H9 (cell line): ENCODE measurements around the gene NADK. TPM values are rescaled to one million over a fixed set of nuclear protein-coding genes. Genes with fewer than 3 reads are reported as not detected.
A peak's percentile ranks its signal among the peaks of the same experiment; 100 is the strongest.

Source experiments
- DNase-seq: peaks from one replicate; pipeline ENCODE4 v3.0.0-alpha.2; 2017
- H2AFZ ChIP-seq: one replicate; pipeline ENCODE4 v1.6.1; 2013; ENCODE audit warnings: mild to moderate bottlenecking, low read length, control low read depth, moderate library complexity
- H2AK5ac ChIP-seq: 2 replicates; pipeline ENCODE4 v1.6.1; 2013; ENCODE audit warnings: low read length, control low read depth, mixed read lengths; ENCODE audit not compliant: insufficient read length
- H2BK120ac ChIP-seq: one replicate; pipeline ENCODE4 v1.6.1; 2013; ENCODE audit warnings: low read depth, mild to moderate bottlenecking, low read length, control low read depth, inconsistent platforms; ENCODE audit not compliant: poor library complexity, severe bottlenecking
- H2BK12ac ChIP-seq: 2 replicates; pipeline ENCODE4 v1.6.1; 2013; ENCODE audit warnings: low read length, control low read depth, mixed read lengths, low read depth; ENCODE audit not compliant: insufficient read length
- H2BK15ac ChIP-seq: 2 replicates; pipeline ENCODE4 v1.6.1; 2013; ENCODE audit warnings: low read depth, low read length, control low read depth
- H2BK20ac ChIP-seq: one replicate; pipeline ENCODE4 v1.6.1; 2013; ENCODE audit warnings: low read depth, mild to moderate bottlenecking, low read length, control low read depth, inconsistent platforms; ENCODE audit not compliant: poor library complexity, severe bottlenecking
- H2BK5ac ChIP-seq: 2 replicates; pipeline ENCODE4 v1.6.1; 2013; ENCODE audit warnings: low read length, control low read depth, mixed read lengths; ENCODE audit not compliant: insufficient read length
- H3K14ac ChIP-seq: 2 replicates; pipeline ENCODE4 v1.6.1; 2013; ENCODE audit warnings: low read length, control low read depth; ENCODE audit not compliant: insufficient read depth
- H3K18ac ChIP-seq: 2 replicates; pipeline ENCODE4 v1.6.1; 2013; ENCODE audit warnings: low read depth, mild to moderate bottlenecking, mixed read lengths, low read length, control low read depth; ENCODE audit not compliant: insufficient read length
- H3K23ac ChIP-seq: 2 replicates; pipeline ENCODE4 v1.6.1; 2013; ENCODE audit warnings: low read length, control low read depth, mixed read lengths, low read depth; ENCODE audit not compliant: insufficient read length
- H3K23me2 ChIP-seq: 2 replicates; pipeline ENCODE4 v1.6.1; 2013; ENCODE audit warnings: low read depth, mild to moderate bottlenecking, mixed read lengths, low read length, control low read depth; ENCODE audit not compliant: insufficient read length, poor library complexity, severe bottlenecking
- H3K27ac ChIP-seq: 2 replicates; pipeline ENCODE4 v1.5.1; 2013; ENCODE audit warnings: low read length, control low read depth, mixed read lengths, low read depth; ENCODE audit not compliant: insufficient read length
- H3K27me3 ChIP-seq: 2 replicates; pipeline ENCODE4 v1.6.1; 2013; ENCODE audit warnings: low read length, control low read depth, inconsistent platforms; ENCODE audit not compliant: insufficient read depth
- H3K4ac ChIP-seq: 2 replicates; pipeline ENCODE4 v1.6.1; 2013; ENCODE audit warnings: low read depth, mild to moderate bottlenecking, control low read depth, inconsistent platforms, low read length, moderate library complexity
- H3K4me1 ChIP-seq: 2 replicates; pipeline ENCODE4 v1.6.1; 2013; ENCODE audit warnings: low read length, control low read depth, inconsistent platforms; ENCODE audit not compliant: insufficient read depth
- H3K4me2 ChIP-seq: 2 replicates; pipeline ENCODE4 v1.6.1; 2013; ENCODE audit warnings: low read length, control low read depth, mixed read lengths; ENCODE audit not compliant: insufficient read length, insufficient read depth
- H3K56ac ChIP-seq: 2 replicates; pipeline ENCODE4 v1.6.1; 2013; ENCODE audit warnings: low read depth, mild to moderate bottlenecking, mixed read lengths, low read length, control low read depth; ENCODE audit not compliant: insufficient read length
- H3K79me1 ChIP-seq: 2 replicates; pipeline ENCODE4 v1.6.1; 2013; ENCODE audit warnings: low read depth, mild to moderate bottlenecking, moderate library complexity, low read length, control low read depth, inconsistent platforms; ENCODE audit not compliant: insufficient read depth, poor library complexity, severe bottlenecking
- H3K79me2 ChIP-seq: 2 replicates; pipeline ENCODE4 v1.6.1; 2013; ENCODE audit warnings: low read length, control low read depth, inconsistent platforms; ENCODE audit not compliant: insufficient read depth
- H3K9ac ChIP-seq: 2 replicates; pipeline ENCODE4 v1.6.1; 2013; ENCODE audit warnings: low read length, control low read depth, mixed read lengths; ENCODE audit not compliant: insufficient read length; ENCODE audit errors: extremely low read depth
- H3K9me3 ChIP-seq: one replicate; pipeline ENCODE4 v1.6.1; 2013; ENCODE audit warnings: low read depth, low read length, inconsistent platforms; ENCODE audit not compliant: control insufficient read depth
- H3T11ph ChIP-seq: one replicate; pipeline ENCODE4 v1.6.1; 2013; ENCODE audit warnings: mild to moderate bottlenecking, low read length, control low read depth, inconsistent platforms
- H4K20me1 ChIP-seq: one replicate; pipeline ENCODE4 v1.6.1; 2013; ENCODE audit not compliant: control insufficient read depth, insufficient read length, insufficient read depth
- H4K5ac ChIP-seq: 2 replicates; pipeline ENCODE4 v1.6.1; 2013; ENCODE audit warnings: low read depth, mild to moderate bottlenecking, mixed read lengths, low read length, control low read depth; ENCODE audit not compliant: insufficient read length
- H4K8ac ChIP-seq: replicated peaks from 2 replicates; pipeline ENCODE4 v1.6.1; 2013; ENCODE audit warnings: low read length, control low read depth, mixed read lengths, low read depth; ENCODE audit not compliant: insufficient read length
- H4K91ac ChIP-seq: 2 replicates; pipeline ENCODE4 v1.6.1; 2013; ENCODE audit warnings: low read depth, mild to moderate bottlenecking, moderate library complexity, mixed read lengths, low read length, control low read depth; ENCODE audit not compliant: insufficient read length
- H3K27ac Mint-ChIP-seq, 3 experiments: 2 replicates in 2 of 3; 3 replicates in 1 of 3; pipeline ENCODE4 v1.8.0; 2020 to 2021; ENCODE audit warnings: mixed read lengths in 3 of 3, mild to moderate bottlenecking in 1 of 3, moderate library complexity in 1 of 3
- H3K27me3 Mint-ChIP-seq: 2 replicates; pipeline ENCODE4 v1.8.0; 2021; ENCODE audit warnings: low read depth, mild to moderate bottlenecking, moderate library complexity, mixed read lengths
- H3K36me3 Mint-ChIP-seq, 3 experiments: 2 replicates in 2 of 3; 3 replicates in 1 of 3; pipeline ENCODE4 v1.8.0; 2020 to 2021; ENCODE audit warnings: low read depth in 3 of 3, mixed read lengths in 3 of 3; ENCODE audit not compliant: insufficient read depth in 1 of 3
- H3K4me1 Mint-ChIP-seq, 2 experiments: 2 replicates each; pipeline ENCODE4 v1.8.0; 2020; ENCODE audit warnings: mixed read lengths in 2 of 2
- H3K4me3 Mint-ChIP-seq, 2 experiments: 2 replicates in 1 of 2; 3 replicates in 1 of 2; pipeline ENCODE4 v1.8.0; 2020 to 2021; ENCODE audit warnings: mild to moderate bottlenecking in 2 of 2, mixed read lengths in 2 of 2, moderate library complexity in 1 of 2
- H3K9me3 Mint-ChIP-seq, 2 experiments: 2 replicates in 1 of 2; 3 replicates in 1 of 2; pipeline ENCODE4 v1.8.0; 2020; ENCODE audit warnings: mild to moderate bottlenecking in 2 of 2, mixed read lengths in 2 of 2, moderate library complexity in 1 of 2
- WGBS: extraction: QIAGEN DNeasy Blood & Tissue Kit; methylation state at CpG from one replicate; pipeline ENCODE4 v1.1.7; 2013; ENCODE audit warnings: missing lambda C conversion rate, low lambda C conversion rate, mixed read lengths; ENCODE audit not compliant: insufficient read length; ENCODE audit errors: extremely low coverage; 5-methylcytosine and 5-hydroxymethylcytosine counted together
- total RNA-seq: library from RNA; stranded (reverse); gene quantifications from 2 replicates; pipeline ENCODE4 v1.2.1, GENCODE V29; 2021
- TF ChIP-seq, protein P1 (sequence below): fragments of 200-600 bp; sonication (generic); conservative IDR thresholded peaks from 3 replicates; pipeline ENCODE4 v1.8.0; 2021; ENCODE audit warnings: antibody characterized with exemption, mild to moderate bottlenecking

Gene NADK
- total RNA-seq, 1 experiment from 2014 or later, result 105 TPM

DNA sequence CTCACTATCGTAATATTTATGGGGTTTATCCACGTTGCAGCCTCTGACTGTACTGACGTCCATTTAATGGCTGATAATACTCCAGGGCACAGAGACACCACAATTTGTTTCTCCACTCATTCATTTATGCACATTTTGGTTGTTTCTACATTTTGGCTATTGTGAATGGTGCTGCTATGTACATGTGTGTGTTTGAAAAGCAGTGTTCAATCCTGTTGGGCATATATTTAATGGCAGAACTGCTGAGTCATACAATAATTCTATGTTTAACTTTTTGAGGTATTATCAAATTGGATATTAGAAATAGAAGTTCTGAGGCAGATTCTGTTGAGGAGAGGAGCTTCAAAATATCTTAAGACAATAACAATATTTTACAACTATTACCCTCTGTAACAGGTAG is 39.0 kb upstream of the NADK start:
- H3K27ac Mint-ChIP-seq, result peak overlapping the region in 1 of 3 experiments; percentile 21; a peak in 2 of 7 replicates
- H3K79me2 ChIP-seq, result no peaks in the 10 kb centered on the region; the same call in 1 of the 2 replicates
- no peak overlapping the region for H3K56ac ChIP-seq
- no peak overlapping the region for H2BK12ac ChIP-seq
- no peaks in the 10 kb centered on the region; the same call in 1 of the 2 replicates for H3K27me3 Mint-ChIP-seq
- WGBS, result no CpG with 5 or more reads among the region's 3 CpGs
- no peak overlapping the region for H2BK120ac ChIP-seq
- H3K79me1 ChIP-seq, result no peaks in the 10 kb centered on the region
- H3K14ac ChIP-seq, result no peak overlapping the region
- no peak overlapping the region for H2BK20ac ChIP-seq
- H3K18ac ChIP-seq, result no peak overlapping the region
- no peak overlapping the region for H3K27ac ChIP-seq
- H4K8ac ChIP-seq, result no peak overlapping the region
- no peak overlapping the region for H3K9ac ChIP-seq
- H3K36me3 Mint-ChIP-seq, result peaks cover 36 to 75% (median 54%) of the 10 kb centered on the region in 3 experiments; a peak in 6 of 7 replicates
- no peaks in the 10 kb centered on the region for H3K4me1 Mint-ChIP-seq
- H4K20me1 ChIP-seq, result no peaks in the 10 kb centered on the region
- no peaks in the 10 kb centered on the region for H3K27me3 ChIP-seq
- no peaks in the 10 kb centered on the region for H3K4me1 ChIP-seq
- H4K91ac ChIP-seq, result no peak overlapping the region
- H3T11ph ChIP-seq, result no peak overlapping the region
- no peaks in the 10 kb centered on the region for H3K23me2 ChIP-seq
- DNase-seq, result no peak
- TF ChIP-seq, protein P1, sequence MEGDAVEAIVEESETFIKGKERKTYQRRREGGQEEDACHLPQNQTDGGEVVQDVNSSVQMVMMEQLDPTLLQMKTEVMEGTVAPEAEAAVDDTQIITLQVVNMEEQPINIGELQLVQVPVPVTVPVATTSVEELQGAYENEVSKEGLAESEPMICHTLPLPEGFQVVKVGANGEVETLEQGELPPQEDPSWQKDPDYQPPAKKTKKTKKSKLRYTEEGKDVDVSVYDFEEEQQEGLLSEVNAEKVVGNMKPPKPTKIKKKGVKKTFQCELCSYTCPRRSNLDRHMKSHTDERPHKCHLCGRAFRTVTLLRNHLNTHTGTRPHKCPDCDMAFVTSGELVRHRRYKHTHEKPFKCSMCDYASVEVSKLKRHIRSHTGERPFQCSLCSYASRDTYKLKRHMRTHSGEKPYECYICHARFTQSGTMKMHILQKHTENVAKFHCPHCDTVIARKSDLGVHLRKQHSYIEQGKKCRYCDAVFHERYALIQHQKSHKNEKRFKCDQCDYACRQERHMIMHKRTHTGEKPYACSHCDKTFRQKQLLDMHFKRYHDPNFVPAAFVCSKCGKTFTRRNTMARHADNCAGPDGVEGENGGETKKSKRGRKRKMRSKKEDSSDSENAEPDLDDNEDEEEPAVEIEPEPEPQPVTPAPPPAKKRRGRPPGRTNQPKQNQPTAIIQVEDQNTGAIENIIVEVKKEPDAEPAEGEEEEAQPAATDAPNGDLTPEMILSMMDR, result no peak
- no peaks in the 10 kb centered on the region for H3K9me3 Mint-ChIP-seq
- H3K4me3 Mint-ChIP-seq, result no peak overlapping the region
- H3K4ac ChIP-seq, result no peak overlapping the region
- no peak overlapping the region for H4K5ac ChIP-seq
- H3K4me2 ChIP-seq, result no peak overlapping the region
- H2AK5ac ChIP-seq, result no peak overlapping the region
- no peak overlapping the region for H3K23ac ChIP-seq
- H2BK5ac ChIP-seq, result no peak overlapping the region
- H3K9me3 ChIP-seq, result no peaks in the 10 kb centered on the region
- no peak overlapping the region for H2BK15ac ChIP-seq
- H2AFZ ChIP-seq, result no peak overlapping the region
